Choroid plexus epithelial cell (primary cell): ENCODE data around the gene GEMIN7.

Experiments used
- DNase-seq: peaks from one replicate; pipeline ENCODE4 v3.0.0-alpha.2; 2010; ENCODE audit warnings: low read depth
- H3K4me3 ChIP-seq: 2 replicates; pipeline ENCODE4 v1.5.1; 2011; ENCODE audit warnings: low read depth, mild to moderate bottlenecking, control low read depth, low read length, moderate library complexity
- TF ChIP-seq, protein P1 (sequence below): conservative IDR thresholded peaks from 2 replicates; pipeline ENCODE4 v1.5.1; 2011; ENCODE audit warnings: low read depth, mild to moderate bottlenecking, control low read depth, inconsistent platforms, low read length, moderate library complexity

Gene GEMIN7

DNA sequence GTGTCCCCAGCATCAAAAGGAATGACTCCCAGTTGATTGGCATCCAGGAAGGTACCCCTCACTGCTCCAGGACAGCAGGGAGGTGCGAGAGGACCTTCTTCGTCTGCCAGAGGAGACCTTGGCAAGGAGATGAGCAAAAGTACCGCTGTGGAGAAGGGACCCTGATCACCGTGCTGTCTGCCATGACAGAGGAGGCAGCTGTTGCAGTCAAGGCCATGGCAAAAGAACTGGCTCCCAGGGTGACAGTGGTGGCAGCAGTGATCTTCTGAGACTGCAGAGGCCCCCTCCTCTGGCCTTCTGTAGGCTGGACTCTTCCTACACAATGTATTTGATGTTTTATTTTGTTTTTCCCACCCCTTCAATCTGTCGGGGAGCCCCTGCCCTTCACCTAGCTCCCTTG is 49.7 kb downstream of the GEMIN7 start:
- DNase-seq = no peak
- no peak overlapping the region for H3K4me3 ChIP-seq
- TF ChIP-seq, protein P1, sequence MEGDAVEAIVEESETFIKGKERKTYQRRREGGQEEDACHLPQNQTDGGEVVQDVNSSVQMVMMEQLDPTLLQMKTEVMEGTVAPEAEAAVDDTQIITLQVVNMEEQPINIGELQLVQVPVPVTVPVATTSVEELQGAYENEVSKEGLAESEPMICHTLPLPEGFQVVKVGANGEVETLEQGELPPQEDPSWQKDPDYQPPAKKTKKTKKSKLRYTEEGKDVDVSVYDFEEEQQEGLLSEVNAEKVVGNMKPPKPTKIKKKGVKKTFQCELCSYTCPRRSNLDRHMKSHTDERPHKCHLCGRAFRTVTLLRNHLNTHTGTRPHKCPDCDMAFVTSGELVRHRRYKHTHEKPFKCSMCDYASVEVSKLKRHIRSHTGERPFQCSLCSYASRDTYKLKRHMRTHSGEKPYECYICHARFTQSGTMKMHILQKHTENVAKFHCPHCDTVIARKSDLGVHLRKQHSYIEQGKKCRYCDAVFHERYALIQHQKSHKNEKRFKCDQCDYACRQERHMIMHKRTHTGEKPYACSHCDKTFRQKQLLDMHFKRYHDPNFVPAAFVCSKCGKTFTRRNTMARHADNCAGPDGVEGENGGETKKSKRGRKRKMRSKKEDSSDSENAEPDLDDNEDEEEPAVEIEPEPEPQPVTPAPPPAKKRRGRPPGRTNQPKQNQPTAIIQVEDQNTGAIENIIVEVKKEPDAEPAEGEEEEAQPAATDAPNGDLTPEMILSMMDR = no peak

DNA sequence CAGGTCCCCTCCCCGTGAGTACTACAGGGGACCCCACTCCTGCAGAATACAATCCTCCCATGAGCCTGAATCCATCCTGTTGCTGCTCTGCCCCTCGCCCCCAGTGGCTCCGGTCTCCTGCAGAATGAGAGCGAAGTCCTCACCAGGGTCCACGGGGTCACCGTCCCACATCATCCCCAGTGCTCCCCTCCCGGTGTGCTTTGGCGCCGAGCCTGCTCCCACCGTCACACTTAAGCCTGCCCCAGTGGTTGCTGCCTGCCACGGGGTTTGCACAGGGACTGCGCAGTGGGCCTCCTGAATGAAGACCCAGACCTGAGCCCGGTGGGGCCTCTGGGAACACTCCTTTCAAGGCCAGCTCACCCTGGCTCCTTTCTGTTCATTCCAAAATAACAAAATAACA is 51.2 kb downstream of the GEMIN7 start:
- TF ChIP-seq, protein P1 = no peak
- no peak for DNase-seq
- no peak overlapping the region for H3K4me3 ChIP-seq

DNA sequence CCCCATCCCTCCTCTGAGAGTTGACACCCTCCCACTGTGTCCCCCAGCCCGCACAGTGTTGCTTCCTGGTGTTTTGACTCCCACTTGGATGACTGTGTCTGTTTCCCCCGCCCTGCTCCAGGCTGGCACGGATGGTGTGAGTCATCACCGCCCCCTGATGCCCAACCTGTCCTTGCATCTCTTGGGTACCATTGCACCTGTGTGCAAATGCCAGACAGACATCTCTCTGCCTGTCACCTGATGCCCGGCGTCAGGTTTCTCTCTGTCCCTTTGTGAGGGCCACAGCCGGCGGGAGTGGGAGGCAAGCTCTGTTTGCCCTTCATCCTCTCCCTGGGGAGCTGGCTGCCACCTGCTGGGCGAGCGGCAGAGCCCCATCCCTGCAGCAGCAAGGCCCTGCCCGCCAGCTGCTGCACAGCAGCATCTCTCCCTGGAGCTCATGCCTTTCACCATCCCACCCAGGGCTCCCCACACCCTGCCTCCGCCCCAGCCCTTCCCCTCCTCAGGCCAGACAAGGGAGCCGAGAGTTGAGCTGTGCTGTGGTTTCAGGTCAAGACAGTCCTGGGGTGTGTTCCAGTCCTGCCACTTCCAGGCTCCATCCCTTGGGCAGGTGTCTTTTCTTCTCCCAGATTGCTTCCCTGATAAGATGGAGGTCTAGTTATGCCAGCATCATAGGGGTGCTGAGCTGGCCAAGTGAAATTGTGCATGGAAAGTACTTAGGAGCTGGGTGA is 52.0 kb downstream of the GEMIN7 start:
- DNase-seq = peak; percentile 24
- H3K4me3 ChIP-seq = no peak overlapping the region
- TF ChIP-seq, protein P1 = peak; percentile 32

DNA sequence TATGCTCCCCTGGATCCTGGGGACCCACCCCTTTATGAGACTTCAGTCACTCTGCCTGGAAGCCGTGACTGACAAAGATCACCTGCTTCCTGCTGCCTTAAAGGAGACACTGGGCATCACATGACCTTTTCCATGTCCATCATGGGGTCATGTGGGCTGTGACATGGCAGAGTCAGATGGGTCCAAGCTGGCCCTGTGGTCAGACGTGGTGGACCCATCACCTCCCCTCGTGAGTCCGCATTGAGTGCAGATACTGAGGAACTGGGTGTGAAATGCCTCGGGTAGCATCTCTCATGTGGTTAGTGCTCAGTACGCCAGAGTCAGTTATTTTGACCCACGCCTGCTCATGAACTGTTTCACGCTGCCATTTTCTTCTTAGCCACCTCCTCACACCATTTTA is 54.6 kb downstream of the GEMIN7 start:
- no peak overlapping the region for H3K4me3 ChIP-seq
- no peak for DNase-seq
- TF ChIP-seq, protein P1 = no peak

DNA sequence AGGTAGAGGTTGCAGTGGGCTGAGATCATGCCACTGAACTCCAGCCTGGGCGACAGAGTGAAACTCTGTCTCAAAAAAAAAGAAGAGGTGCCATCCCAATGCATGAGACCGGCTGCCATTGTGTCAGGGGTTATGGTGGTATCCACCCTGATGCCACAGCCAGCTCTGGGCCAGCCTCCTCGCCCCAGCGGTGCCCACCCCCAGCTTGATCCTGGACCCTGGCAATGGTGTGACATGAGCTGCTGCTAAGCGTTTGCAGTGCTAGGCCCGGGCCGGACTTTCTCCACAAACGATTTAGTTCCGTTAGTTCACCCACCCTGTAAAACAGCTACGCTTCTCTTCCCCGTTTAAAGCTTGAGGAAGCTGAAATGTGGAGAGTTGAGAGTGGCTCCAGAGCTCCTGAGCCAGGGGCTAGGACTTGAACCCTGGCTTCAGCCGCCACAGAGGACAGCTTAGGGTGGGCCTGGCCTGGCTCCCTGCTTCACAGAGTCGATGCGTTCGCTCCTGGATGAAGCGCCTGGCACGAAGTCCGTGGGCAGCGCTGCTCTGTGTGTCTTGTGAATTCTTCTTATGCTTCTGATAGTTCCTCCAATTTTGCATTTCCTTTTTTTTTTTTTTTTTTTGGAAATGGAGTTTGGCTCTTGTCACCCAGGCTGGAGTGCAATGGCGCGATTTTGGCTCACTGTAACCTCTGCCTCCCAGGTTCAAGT is 56.3 kb downstream of the GEMIN7 start:
- no peak for DNase-seq
- no peak overlapping the region for H3K4me3 ChIP-seq
- TF ChIP-seq, protein P1 = no peak

DNA sequence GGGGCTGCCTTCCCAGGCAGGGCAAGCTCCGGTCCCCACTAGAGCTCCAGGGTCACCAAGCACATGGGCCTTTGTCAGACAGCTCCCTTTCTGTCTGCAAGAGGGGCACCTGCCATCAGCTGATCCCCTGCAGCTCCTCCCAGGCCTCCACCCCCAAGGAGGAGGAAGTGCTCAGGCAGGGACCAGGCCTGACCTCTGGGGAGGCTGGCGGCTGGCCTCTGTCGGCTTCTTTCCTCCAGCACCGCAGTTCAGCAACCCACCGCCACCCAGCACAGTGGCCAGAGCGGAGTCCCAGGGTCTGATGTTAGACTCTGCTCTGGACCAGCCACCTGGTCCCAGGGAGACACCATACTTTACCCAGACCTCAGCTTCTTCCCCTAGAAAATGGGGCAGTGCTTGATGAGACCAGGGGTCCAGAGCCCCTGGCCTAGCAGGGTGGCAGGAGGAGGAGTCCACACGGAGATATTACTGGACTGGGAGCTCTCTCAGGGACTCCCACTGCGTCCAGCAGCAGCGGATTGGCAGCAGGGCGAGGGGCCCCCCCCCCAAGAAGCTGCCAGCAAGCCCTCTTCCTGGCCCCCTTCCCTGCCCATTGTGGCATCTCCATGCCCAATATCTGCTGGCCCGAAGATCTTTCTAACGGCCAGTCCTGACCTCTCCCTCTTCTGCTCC is 57.6 kb downstream of the GEMIN7 start:
- no peak overlapping the region for H3K4me3 ChIP-seq
- TF ChIP-seq, protein P1 = no peak
- no peak for DNase-seq
